Vagina (tissue), 2 donors: ENCODE data around the gene C11orf58. TPM values are rescaled to one million over a fixed set of nuclear protein-coding genes. Genes with fewer than 3 reads are reported as not detected.

Experiments used
- DNase-seq, 2 donors: peaks; one replicate each; pipeline ENCODE4 v3.0.0-alpha.2; 2017; ENCODE audit errors: extremely low spot score in 2 of 2
- H3K27ac ChIP-seq: fragments of 200-600 bp; sonication (generic); one replicate; pipeline ENCODE4 v1.5.1; 2019
- H3K27me3 ChIP-seq: fragments of 200-600 bp; sonication (generic); one replicate; pipeline ENCODE4 v1.5.1; 2019
- H3K36me3 ChIP-seq, 2 donors: fragments of 200-600 bp; sonication (generic); one replicate each; pipeline ENCODE4 v1.5.1; 2017 to 2019
- H3K4me1 ChIP-seq: fragments of 200-600 bp; sonication (generic); one replicate; pipeline ENCODE4 v1.5.1; 2019
- H3K4me3 ChIP-seq, 2 donors: fragments of 200-600 bp; sonication (generic); 1 replicate in 1 of 2; 2 replicates in 1 of 2; pipeline ENCODE4 v1.5.1; 2016 to 2019
- H3K9me3 ChIP-seq: fragments of 200-600 bp; sonication (generic); one replicate; pipeline ENCODE4 v1.5.1; 2019
- POLR2A ChIP-seq, 2 donors: fragments of 450-650 bp; IDR thresholded peaks; one replicate each; pipeline ENCODE4 v1.6.1; 2017; ENCODE audit warnings: antibody characterized with exemption in 2 of 2, mild to moderate bottlenecking in 2 of 2, moderate library complexity in 2 of 2
- POLR2AphosphoS5 ChIP-seq, 2 donors: sonication (generic); formaldehyde crosslinking; IDR thresholded peaks; one replicate each; pipeline ENCODE4 v1.9.0; 2017; ENCODE audit warnings: antibody characterized with exemption in 2 of 2, mild to moderate bottlenecking in 2 of 2, low read depth in 1 of 2; ENCODE audit not compliant: insufficient read depth in 1 of 2
- intact Hi-C: fragments of 100-400 bp; cut with DNase I; formaldehyde crosslinking; loops from one replicate; pipeline ENCODE4 v1.15.1; 2023
- total RNA-seq: library from RNA; depleted of rRNA; stranded (reverse); fragments of >200 nt; gene quantifications from one replicate; pipeline ENCODE4 v1.2.3, GENCODE V29; 2016
- TF ChIP-seq, protein P1 (sequence below), 3 experiments: fragments of 450-650 bp in 2 of 3; fragments of 200-600 bp in 1 of 3; sonication (generic) in 1 of 3; IDR thresholded peaks; one replicate each; pipeline ENCODE4 v1.5.1; 2017 to 2019; ENCODE audit warnings: antibody characterized with exemption in 3 of 3, mild to moderate bottlenecking in 2 of 3, moderate library complexity in 2 of 3

Gene C11orf58
- total RNA-seq = 188 TPM

DNA sequence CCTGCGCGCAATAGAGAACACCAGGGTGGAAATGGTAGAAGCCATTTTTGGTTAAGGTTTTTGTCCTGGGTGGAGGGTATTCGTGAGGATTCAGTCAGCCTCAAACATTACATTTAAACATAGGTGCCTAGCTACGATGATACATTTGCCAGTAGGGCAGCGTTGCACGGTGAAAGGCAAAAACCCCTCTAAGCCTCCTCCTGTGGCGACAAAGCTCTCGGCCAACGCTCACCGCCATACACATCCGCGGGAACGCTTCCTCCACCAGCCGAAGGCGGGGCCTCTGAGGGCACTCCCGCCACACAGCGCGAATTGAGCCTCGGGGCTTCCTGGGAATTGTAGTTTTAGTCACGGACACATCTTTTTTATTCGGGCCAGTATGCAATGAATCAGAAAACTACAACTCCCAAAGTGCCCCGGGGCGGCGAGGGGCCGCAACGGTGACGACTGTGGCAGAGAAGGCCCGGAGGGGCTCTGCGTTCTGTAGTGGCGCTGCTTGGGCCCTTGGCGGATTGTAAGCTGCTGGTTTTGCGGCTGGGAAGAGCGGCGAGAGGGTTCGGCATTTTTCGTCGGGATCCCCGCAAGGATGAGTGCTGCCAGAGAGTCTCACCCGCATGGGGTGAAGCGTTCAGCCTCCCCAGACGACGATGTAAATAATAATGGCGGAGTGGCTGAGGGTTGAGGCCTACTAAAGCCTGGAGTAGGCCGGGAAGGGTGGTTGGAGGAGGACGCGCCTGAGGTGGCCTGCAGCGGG, at the start of gene C11orf58:
TSS of gene C11orf58 (plus strand) at position 455 of the 754 bp plus-strand sequence. CDS start at position 587, 132 bp downstream.
- DNase-seq = peak; percentile 97 to 98
- TF ChIP-seq POLR2A (IDR thresholded peaks at IDR 0.05) (peak; percentile 23 to 91), POLR2AphosphoS5 (IDR thresholded peaks at IDR 0.05; ENCODE audit: insufficient read depth in 1 of 2, low read depth in 1 of 2) (peak; percentile 95 to 99)
- TF ChIP-seq, protein P1, sequence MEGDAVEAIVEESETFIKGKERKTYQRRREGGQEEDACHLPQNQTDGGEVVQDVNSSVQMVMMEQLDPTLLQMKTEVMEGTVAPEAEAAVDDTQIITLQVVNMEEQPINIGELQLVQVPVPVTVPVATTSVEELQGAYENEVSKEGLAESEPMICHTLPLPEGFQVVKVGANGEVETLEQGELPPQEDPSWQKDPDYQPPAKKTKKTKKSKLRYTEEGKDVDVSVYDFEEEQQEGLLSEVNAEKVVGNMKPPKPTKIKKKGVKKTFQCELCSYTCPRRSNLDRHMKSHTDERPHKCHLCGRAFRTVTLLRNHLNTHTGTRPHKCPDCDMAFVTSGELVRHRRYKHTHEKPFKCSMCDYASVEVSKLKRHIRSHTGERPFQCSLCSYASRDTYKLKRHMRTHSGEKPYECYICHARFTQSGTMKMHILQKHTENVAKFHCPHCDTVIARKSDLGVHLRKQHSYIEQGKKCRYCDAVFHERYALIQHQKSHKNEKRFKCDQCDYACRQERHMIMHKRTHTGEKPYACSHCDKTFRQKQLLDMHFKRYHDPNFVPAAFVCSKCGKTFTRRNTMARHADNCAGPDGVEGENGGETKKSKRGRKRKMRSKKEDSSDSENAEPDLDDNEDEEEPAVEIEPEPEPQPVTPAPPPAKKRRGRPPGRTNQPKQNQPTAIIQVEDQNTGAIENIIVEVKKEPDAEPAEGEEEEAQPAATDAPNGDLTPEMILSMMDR (IDR thresholded peaks at IDR 0.05) = no peak
- no peaks in the 10 kb centered on the region for H3K9me3 ChIP-seq
- peaks cover 44% of the 10 kb centered on the region for H3K4me1 ChIP-seq
- H3K27ac ChIP-seq = peak within 1 kb of the TSS; percentile 89
- H3K36me3 ChIP-seq = no peaks in the 10 kb centered on the region
- H3K27me3 ChIP-seq = no peaks in the 10 kb centered on the region
- H3K4me3 ChIP-seq = peak within 1 kb of the TSS; percentile 77 to 83
- intact Hi-C loops = no loop called here

DNA sequence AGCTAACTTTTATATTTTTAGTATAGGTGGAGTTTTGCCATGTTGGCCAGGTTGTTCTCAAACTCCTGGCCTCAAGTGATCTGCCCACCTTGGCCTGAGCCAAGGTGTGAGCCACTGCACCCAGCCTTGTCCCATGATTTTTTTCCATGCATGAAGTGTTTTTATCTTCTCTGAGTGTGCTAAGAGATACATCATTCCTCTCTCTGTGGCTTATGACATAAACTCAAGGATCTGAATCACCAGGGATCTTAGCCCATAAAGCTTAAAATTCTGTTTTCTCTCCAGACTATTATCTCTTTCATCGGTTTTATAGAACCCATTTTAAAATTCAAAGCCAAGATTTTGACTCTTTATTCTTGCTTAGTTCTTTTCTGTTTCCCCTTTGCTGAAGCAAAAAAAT, 48.4 kb upstream of the C11orf58 start:
- no peak overlapping the region for H3K27ac ChIP-seq
- intact Hi-C loops = no loop called here
- no peak overlapping the region for H3K4me3 ChIP-seq
- H3K36me3 ChIP-seq = no peaks in the 10 kb centered on the region
- no peaks in the 10 kb centered on the region for H3K9me3 ChIP-seq
- H3K27me3 ChIP-seq = no peaks in the 10 kb centered on the region
- no peak for DNase-seq
- H3K4me1 ChIP-seq = no peaks in the 10 kb centered on the region
- TF ChIP-seq POLR2A (IDR thresholded peaks at IDR 0.05) (no peak), POLR2AphosphoS5 (IDR thresholded peaks at IDR 0.05; ENCODE audit: insufficient read depth in 1 of 2, low read depth in 1 of 2) (no peak)
- TF ChIP-seq, protein P1 (IDR thresholded peaks at IDR 0.05) = no peak

DNA sequence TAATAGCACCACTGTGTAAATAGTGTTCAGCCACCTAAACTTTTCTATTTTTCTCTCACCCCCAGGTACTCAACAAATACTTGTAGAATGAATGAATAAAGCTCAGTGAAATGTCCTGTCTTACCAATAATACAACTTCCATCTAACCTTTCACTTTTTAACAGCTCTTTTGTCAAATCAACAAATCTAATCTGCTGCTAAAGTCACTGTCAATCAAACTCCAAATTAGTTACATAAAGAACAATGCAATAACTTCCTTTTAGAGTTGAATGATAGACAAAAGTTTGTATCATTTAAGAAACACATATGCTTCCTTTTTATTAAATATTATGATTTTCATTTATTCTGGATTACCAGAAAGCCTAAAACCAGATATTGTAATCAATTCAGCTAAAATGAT, 34.7 kb upstream of the C11orf58 start:
- no peak for TF ChIP-seq POLR2A (IDR thresholded peaks at IDR 0.05)
- TF ChIP-seq, protein P1 (IDR thresholded peaks at IDR 0.05) = no peak
- TF ChIP-seq POLR2AphosphoS5 (IDR thresholded peaks at IDR 0.05; ENCODE audit: insufficient read depth in 1 of 2, low read depth in 1 of 2) = no peak
- H3K36me3 ChIP-seq = no peaks in the 10 kb centered on the region
- intact Hi-C loops = no loop called here
- DNase-seq = no peak
- no peaks in the 10 kb centered on the region for H3K27me3 ChIP-seq
- no peak overlapping the region for H3K27ac ChIP-seq
- no peak overlapping the region for H3K4me3 ChIP-seq
- H3K4me1 ChIP-seq = no peaks in the 10 kb centered on the region
- H3K9me3 ChIP-seq = no peaks in the 10 kb centered on the region

DNA sequence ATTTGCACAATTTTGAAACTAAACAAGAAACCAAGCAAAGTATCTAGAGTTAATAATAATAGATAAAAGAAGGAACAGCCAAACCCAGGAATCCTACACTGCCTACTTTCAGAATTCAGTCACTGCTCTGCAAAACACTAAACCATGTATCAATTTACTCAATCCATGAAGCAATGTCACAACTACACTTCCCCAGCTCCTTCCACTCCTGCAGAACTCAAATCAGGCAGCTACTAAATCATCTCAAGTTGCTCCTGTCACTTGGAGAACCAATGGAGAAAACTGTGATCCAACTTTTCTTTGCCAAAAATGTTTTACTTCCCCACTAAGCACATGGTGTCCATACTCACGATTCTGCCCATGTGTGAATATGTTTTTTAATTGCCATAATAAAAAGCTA, 24.9 kb upstream of the C11orf58 start:
- no peak overlapping the region for H3K4me3 ChIP-seq
- no peaks in the 10 kb centered on the region for H3K27me3 ChIP-seq
- no peaks in the 10 kb centered on the region for H3K36me3 ChIP-seq
- H3K4me1 ChIP-seq = no peaks in the 10 kb centered on the region
- no peaks in the 10 kb centered on the region for H3K9me3 ChIP-seq
- intact Hi-C loops = no loop called here
- TF ChIP-seq, protein P1 (IDR thresholded peaks at IDR 0.05) = no peak
- TF ChIP-seq POLR2A (IDR thresholded peaks at IDR 0.05) (no peak), POLR2AphosphoS5 (IDR thresholded peaks at IDR 0.05; ENCODE audit: insufficient read depth in 1 of 2, low read depth in 1 of 2) (no peak)
- no peak for DNase-seq
- H3K27ac ChIP-seq = no peak overlapping the region
